ENCODE measurements around the gene FAM210A.
"Not testable (repeated sequence)": the region's sequence is repeated elsewhere in the genome, so short reads cannot be mapped to it uniquely, and the experiment has no call there.

Gene FAM210A, protein sequence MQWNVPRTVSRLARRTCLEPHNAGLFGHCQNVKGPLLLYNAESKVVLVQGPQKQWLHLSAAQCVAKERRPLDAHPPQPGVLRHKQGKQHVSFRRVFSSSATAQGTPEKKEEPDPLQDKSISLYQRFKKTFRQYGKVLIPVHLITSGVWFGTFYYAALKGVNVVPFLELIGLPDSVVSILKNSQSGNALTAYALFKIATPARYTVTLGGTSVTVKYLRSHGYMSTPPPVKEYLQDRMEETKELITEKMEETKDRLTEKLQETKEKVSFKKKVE

DNA sequence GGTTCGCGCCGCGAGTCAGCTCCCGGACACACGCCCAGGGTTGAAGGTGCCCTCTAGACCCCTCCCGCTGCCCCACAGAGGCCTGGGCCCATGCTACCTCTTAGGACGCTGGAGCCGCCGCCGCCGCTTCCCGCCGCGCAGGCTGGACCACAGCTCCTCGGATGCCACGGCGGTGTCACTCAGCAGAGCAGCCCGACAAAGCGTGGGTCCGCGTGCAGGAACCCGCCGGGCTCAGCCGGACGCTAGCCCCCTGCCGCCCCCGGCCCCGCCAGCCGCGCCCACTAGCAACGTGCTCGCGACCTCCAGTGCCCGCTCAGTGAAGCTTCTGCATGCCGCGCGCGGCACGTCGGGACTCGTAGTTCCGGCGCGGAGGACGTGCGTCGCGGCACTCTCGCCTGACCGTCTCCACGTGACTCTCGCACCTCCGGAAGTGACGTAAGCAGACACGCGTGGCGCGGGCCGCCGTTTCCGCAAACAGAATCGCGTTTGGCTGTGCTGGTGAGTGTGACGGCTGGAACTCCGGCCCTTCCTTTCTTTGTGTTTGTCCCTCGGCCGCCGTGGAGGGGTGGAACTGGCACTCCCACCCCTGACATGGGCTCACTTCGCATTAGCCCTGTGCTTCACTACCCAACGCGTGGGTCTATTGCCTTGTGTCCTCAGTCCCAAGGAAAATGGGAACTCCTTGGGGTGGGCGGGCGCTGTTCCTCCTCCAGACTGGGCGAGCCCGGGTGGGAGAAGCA lies at the start of gene FAM210A, which contains the start of gene RNMT:
Gene FAM210A, minus strand, starts transcription at position 327 of the 740 bp plus-strand sequence. CDS start 44,481 bp downstream, outside the sequence.
Gene RNMT, plus strand, starts transcription at position 442 of the 740 bp plus-strand sequence. CDS start 4,845 bp downstream, outside the sequence.
- in situ Hi-C loops (cut with MboI; ENCODE audit: low sequenced_read_pairs): no loop called here

DNA sequence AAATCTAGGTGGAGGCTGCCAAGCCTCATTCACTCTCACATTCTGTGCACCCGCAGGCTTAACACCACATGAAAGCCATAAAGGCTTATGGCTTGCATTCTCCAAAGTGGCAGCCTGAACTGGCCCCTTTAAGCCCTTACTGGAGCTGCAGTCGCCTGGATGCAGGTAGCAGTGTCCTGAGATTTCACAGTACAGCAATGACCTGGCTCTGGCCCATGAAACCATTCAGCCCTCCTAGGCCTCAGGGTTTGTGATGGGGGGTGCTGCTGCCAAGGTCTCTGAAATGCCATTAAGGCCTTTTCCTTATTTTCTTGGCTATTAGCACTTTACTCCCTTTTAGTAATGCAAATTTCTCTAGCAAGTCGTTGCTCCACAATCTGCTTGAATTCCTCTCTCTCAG lies 48.7 kb upstream of the FAM210A start:
- in situ Hi-C loops (cut with MboI; ENCODE audit: low sequenced_read_pairs): no loop called here

DNA sequence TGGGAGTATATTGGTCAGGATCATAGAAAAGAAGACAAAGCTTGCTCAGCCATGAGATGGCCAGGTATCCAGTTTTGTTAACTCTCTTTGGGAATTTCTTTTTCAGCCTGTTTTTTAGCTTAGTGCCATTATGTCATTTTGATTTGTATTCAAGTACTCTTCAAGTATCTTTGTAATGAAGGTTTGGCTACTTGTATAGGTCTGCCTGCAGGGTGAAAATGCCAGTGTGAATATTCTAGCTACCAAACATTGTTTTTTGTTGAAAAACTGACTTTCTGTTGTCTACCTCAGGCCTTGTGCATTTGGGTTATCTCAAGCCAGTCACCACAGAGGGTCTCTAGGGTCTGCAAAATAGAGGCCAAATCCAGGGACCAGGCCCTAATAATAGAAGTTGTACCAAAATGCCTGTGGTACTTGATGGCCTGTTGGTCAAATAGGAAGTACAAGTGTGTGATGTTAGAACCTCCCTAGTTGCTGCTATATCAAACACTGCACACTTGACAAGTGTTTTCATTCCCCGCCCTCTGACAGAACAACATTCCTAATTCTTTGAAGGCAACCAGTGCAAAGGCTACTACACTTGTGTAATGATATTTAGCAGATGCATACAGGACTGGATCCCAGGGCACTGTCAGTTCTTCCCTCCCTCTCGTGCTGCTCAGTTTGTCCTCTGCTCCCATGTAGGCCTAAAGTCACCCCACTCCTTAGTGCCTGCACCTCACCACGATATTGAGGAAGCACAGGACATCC lies 36.5 kb upstream of the FAM210A start:
- in situ Hi-C loops (cut with MboI; ENCODE audit: low sequenced_read_pairs): no loop called here

DNA sequence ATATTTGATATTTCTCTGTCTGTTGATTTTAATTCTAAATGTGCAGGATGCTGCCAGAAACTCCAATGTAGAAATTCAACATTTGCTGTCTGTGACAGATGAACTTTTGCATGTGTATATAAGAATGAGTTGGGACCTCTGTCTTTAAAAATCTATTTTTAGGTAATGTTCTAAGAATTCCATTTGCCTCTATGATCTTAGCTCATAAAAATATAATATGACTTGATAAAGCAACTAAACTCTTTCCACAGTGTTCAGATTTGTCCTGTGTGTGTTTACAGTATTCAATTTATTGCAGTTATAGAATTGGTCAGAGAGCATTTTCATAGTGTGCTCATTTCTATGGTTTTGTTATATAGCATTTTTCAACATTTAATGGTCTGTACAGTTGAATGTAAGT lies 33.7 kb upstream of the FAM210A start:
- in situ Hi-C loops (cut with MboI; ENCODE audit: low sequenced_read_pairs): no loop called here

DNA sequence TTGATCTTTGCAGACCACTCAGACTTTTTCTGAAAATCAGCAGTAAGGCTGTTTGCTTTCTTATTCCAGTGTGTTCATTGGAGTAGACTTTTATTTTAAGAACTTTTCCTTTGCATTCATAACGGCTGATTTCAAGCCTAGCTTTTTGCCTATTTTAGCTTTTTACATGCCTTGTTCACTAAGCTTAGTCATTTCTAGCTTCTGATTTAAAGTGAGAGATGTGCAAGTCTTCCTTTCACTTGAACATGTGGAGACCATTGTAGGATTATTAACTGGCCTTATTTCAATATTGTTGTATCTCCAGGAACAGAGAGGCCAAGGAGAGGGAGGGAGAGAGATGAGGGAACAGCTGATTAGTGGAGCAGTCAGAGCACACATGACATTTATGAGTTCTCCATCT lies 32.3 kb upstream of the FAM210A start:
- in situ Hi-C loops (cut with MboI; ENCODE audit: low sequenced_read_pairs): no loop called here

DNA sequence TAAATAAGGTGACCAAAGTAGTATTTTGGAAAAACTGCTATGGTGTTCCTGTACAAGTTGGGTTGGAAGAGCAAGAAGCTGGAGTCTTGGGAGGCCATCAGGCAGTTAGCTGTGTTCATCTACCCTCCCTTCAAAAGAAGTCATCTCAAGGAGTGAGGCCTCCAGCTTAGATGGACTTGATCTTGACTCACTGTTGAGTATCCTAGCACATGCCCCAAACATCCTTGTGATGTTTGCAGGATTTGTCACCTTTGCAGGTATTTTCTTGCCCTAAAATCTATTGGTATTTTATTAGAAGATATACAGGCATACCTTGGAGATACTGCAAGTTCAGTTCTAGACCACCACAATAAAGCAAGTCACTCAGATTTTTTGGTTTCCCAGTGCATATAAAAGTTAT lies 30.3 kb upstream of the FAM210A start:
- in situ Hi-C loops (cut with MboI; ENCODE audit: low sequenced_read_pairs): no loop called here

DNA sequence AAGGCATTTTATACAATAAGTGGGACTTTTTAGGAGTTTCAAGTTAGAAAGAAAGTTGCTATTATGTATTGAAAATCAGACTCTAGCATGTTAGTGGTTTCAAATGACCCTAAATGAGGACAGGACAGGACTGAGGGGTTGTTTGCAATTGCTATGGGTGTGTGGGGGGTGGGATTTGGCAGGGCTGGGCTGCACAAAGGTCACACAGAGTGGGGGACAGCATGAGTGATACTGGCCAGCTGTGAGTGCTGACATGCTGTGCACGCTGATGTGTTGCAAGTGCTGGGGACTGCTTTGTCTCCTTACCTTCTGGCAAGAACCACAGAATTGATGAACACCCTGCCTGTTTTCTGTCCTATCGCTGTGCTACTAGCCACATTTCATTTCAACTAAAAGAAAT lies 29.9 kb upstream of the FAM210A start:
- in situ Hi-C loops (cut with MboI; ENCODE audit: low sequenced_read_pairs): no loop called here

DNA sequence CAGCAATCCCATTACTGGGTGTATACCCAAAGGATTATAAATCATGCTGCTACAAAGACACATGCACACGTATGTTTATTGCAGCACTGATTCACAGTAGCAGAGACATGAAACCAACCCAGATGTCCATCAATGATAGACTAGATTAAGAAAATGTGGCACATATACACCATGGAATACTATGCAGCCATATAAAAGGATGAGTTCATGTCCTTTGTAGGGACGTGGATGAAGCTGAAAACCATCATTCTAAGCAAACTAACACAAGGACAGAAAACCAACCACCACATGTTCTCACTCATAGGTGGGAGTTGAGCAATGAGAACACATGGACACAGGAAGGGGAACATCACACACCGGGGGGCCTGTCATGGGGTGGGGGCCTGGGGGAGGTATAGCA lies 25.2 kb upstream of the FAM210A start:
- in situ Hi-C loops (cut with MboI; ENCODE audit: low sequenced_read_pairs): not testable (repeated sequence)

DNA sequence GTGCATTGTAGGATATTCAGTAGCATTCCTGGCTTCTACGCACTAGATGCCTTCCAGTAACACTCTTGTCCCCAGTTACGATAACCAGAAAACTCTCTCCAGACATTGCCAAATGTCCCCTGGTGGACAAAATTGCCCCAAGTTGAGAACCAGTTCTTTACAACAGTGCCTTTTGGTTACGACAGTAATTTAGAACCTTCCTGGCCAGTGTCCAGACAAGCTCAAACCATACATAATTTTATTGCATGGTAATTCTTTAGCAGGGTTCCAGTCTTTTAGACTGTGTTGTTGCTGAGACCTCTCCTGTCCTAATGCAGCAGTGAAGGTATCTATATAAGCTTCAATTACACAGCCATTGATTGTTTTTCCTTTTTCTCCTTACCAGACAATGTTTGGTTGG lies 20.3 kb upstream of the FAM210A start:
- in situ Hi-C loops (cut with MboI; ENCODE audit: low sequenced_read_pairs): no loop called here

DNA sequence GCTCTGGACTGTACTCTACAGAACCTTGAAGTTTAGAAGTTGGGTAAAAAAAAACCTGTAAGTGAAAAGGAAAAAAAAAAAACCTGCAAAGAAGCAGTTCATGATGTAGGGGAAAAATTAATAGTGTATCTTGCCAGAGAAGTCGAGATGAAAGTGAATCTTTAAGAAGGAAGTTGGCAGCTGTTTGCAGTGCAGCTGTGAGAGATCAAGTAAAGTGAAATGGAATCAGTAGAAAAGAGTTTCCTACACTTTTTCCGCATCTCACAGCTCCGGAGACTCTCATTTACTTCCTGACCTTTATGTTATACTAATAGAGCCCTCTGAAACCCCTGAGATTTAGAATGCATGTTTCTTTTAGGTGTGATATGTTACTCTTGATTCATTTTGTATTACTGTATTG lies 19.3 kb upstream of the FAM210A start:
- in situ Hi-C loops (cut with MboI; ENCODE audit: low sequenced_read_pairs): no loop called here

DNA sequence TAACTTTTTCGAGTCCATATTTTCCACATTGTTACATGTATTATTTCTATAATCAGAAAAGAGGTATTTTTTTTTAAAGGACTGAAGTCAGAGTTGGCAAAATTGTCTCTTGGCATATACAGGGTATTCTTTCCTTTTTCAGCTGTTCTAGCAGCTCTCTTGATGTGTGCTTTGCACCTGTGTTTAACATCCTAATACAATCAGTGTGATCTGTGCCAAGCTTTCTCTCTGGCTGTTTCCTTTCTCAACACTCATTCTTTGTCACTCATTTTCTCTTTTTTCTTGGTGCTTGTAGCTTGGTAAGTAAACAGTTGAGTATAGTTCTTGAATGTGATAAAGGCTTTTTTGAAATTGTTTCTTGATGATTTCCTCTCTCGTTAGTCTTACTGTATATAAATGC lies 9.3 kb upstream of the FAM210A start:
- in situ Hi-C loops (cut with MboI; ENCODE audit: low sequenced_read_pairs): no loop called here

DNA sequence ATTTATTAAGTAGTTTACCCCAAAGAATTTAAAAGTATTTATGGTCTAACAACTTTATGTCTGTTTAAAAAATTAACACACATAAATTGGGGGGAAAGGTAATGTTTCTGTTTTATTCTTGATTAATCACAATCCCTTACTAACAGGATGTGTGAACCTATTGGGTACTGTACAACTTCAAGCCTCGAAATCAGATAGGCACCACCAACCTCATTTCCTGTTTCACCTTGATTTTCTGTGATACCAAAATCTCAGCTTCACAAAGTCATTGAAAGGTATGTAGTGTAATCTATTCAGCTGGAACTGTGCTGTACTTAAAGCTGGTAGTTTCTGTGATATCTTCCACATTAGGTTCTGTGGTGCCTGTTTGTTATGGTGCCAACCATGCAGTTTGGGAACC lies 4.1 kb upstream of the FAM210A start:
- in situ Hi-C loops (cut with MboI; ENCODE audit: low sequenced_read_pairs): no loop called here

DNA sequence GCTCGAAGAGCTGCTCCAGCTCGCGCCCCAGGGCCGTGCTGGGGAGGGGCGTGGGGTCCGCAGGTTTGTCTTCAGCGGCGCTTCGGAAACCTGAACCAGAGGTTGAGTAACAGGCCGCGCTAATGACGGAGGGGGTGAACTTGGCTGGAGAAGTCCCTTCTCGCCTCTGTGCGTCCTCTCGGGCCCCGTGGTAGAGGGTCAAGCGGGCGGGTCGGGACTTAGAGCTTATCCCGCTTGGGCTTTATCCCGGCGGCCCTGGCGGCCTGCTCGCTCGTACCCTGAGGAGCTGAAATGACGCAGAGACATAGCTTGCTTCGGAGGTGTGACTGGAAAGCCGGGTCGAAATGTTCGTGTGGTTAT lies 594 bp upstream of the FAM210A start:
- in situ Hi-C loops (cut with MboI; ENCODE audit: low sequenced_read_pairs): no loop called here

DNA sequence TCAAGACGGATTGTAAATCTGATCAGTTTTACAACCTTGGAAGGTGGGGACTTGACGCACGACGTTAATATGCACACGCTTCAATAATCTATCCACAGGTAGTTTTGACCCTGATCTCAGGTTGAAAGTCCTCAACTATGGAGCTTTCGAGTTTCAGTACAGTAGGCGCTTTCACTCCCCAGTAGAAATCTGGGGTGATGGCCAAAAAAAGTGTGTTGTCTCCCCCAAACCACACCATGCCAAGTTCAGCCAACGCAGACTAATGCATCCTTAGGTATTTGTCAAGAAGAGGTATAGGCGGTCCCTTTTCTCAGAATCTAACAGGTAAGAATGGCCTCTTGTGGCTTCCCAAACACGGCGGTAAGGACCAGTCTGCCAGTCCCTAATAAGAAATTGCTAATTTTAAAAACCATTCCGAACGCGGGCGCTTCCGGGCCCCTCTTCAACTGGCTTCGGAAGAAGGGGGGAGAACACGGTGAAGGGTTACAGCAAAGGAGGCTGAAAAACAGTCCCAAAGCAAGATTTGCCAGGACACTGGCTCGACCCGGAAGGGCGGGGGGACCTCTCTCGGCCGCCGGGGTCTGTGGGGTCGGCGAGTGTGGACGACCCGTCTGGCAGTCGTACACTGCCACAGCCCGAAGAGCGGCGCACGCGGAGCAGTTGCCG lies 659 bp downstream of the FAM210A start:
- in situ Hi-C loops (cut with MboI; ENCODE audit: low sequenced_read_pairs): no loop called here

DNA sequence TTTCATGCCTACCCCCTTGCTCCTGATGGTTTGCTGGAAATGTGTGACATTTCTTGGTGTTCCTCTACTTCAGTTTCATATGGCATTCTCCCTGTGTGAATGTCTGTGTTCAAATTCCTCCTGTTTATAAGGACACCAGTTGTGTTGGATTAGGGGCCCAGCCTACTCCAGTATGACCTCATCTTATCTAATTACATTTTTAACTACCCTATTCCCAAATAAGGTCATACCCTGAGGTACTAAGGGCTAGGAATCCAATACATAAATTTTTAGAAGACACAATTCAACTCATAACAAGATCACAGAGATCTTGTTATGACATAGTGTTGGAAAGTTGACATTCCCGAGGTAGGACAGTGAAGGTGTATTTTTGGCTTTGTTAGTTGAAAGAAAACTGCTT lies 5.5 kb downstream of the FAM210A start:
- in situ Hi-C loops (cut with MboI; ENCODE audit: low sequenced_read_pairs): no loop called here

DNA sequence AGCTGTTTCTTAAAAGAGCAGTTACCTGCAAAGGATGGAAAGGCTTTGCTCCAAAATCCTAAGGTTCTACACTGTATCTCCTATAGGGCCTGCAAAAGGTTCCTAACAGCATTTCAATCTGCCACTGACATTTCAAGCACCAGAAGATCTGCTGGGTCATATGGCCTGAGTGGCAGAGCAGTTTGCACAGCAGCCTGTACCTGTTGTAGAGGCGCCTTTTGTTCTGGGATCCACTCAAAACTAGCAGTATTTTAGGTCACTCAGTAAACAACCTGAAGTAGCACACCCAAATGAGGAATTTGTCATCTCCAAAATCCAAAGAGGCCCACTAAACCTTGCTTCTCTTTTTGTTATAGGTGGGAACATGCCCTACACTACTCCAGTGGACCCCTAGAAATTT lies 6.2 kb downstream of the FAM210A start:
- in situ Hi-C loops (cut with MboI; ENCODE audit: low sequenced_read_pairs): no loop called here

DNA sequence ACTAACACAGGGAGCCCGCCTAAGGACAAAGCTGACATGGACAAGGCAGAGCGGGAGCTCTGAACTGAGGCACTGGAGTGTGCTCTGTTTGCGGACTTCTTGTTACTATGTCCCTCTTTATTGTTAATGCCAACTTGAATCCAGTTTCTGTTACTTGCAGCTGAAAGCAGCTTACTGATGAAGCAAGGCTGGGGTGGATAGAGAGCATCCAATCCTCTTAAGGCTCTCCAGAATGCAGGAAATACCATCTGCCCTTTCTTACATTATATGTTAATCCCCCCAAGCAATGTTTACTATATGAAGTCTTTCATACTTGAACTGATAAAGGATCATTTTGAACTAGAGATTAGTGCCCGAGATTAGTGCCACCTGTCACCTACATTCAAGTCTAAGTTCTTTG lies 9.4 kb downstream of the FAM210A start:
- in situ Hi-C loops (cut with MboI; ENCODE audit: low sequenced_read_pairs): no loop called here

DNA sequence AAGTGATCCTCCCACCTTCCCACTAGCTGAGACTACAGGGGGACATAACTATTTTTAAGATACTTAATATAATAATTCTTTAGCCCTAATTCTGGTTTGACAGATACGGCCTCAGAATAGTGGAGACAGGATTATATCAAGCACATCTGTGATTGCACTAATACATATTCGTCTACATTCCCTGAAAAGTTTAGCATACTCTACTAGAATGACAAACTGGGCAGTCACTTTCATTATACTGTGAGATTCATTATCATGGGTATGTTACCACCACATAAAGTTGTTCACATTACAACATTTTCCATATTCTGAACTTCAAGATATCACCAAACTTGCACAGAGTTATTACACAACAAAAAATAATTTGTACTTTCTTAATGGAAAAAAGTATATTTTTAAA lies 11.0 kb downstream of the FAM210A start:
- in situ Hi-C loops (cut with MboI; ENCODE audit: low sequenced_read_pairs): no loop called here

DNA sequence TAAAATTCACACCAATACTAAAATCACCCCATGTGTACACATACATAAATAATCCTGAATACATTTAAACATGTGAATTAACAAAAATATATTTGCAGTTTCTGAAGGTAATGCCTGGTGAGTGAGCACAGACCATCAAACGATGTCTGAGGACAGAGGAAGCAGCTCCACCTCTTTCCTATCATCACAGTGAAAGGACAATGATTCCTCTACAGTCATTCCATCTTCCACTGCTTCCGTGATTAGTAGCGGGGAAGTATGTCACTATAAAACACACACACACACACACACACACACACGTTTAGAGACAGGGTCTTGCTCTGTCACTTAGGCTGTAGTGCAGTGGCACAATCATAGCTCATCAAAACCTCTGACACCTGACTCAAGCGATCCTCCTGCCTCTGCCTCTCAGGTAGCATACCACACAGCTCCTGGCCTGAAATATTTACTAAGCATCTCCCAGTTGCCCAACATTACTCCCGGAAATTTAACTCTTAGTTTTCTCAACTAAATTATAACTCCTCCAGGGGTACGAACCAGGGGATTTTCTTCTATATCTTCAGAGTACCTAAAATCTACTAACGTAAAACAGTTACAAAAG lies 12.8 kb downstream of the FAM210A start:
- in situ Hi-C loops (cut with MboI; ENCODE audit: low sequenced_read_pairs): no loop called here

DNA sequence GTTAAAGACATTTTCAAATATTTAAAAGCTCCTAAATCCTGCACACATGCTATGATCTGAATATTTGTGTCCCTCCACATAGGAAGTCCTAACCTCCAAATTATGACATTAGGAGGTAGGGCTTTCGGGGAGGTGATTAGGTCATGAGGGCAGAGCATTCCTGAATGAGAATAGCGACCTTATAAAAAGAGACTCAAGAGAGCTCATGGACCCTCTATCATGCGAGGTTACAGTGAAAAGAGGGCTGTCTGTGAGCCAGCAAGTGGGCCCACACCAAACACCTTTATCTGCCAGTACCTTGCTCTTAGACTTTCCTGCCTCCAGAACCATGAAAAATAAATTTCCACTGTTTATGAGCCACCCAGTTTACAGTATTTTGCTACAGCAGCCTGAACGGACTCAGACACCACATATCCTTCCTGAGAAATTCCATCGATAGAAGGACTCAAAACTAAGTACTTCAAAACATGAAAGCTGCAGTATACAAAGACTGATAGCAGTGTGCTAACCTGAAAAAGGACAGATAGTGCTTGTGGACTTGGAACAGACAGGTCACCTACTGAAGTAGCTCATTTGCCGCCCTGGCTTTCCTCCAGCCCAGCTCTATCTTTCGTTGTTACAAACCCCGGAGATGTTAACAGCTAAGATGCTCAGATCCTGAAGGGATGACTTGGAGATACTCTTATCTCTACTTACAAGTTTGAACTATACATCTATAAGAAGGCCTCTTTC lies 13.8 kb downstream of the FAM210A start:
- in situ Hi-C loops (cut with MboI; ENCODE audit: low sequenced_read_pairs): no loop called here
